ENCODE results near the gene FMNL2.

DNA sequence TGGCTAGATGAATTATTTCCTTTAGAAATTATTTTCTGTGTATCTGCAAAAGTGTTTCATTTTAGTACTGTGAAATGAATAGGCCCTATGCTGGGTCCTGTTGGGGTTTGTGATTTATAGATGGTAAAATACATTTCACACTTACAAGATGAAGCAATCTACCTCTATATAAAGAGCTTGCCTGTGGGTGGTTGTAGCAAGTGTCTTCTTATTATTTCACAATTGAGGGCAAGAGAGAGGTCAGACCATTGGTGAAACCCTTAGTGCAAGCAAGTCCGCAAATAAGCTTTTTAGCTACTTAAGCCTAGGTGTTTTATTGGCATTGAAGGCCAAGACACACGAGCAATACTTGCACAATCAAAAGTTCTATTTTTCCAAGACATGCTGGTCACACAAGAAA is 153.1 kb downstream of the FMNL2 start:
- TF ChIP-seq, protein P1, sequence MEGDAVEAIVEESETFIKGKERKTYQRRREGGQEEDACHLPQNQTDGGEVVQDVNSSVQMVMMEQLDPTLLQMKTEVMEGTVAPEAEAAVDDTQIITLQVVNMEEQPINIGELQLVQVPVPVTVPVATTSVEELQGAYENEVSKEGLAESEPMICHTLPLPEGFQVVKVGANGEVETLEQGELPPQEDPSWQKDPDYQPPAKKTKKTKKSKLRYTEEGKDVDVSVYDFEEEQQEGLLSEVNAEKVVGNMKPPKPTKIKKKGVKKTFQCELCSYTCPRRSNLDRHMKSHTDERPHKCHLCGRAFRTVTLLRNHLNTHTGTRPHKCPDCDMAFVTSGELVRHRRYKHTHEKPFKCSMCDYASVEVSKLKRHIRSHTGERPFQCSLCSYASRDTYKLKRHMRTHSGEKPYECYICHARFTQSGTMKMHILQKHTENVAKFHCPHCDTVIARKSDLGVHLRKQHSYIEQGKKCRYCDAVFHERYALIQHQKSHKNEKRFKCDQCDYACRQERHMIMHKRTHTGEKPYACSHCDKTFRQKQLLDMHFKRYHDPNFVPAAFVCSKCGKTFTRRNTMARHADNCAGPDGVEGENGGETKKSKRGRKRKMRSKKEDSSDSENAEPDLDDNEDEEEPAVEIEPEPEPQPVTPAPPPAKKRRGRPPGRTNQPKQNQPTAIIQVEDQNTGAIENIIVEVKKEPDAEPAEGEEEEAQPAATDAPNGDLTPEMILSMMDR (IDR thresholded peaks at IDR 0.05): no peak
- TF ChIP-seq POLR2A (IDR thresholded peaks at IDR 0.05): no peak

Measured in thyroid gland (tissue), 4 donors.